PC-3 (cell line): Measurements from ENCODE around the gene PON1.

Experiments used
- CTCF ChIP-seq: fragments of 300-600 bp; sonication (generic); conservative IDR thresholded peaks from 2 replicates; pipeline ENCODE4 v1.5.1; 2017; ENCODE audit warnings: antibody characterized with exemption, low read depth, mild to moderate bottlenecking, low read length
- EZH2 ChIP-seq: fragments of 300-600 bp; sonication (generic); IDR thresholded peaks from one replicate; pipeline ENCODE4 v1.6.1; 2017; ENCODE audit warnings: antibody characterized with exemption, mild to moderate bottlenecking, low read length; ENCODE audit not compliant: unreplicated experiment
- EZH2phosphoT487 ChIP-seq: fragments of 300-600 bp; sonication (generic); IDR thresholded peaks from 2 replicates; pipeline ENCODE4 v1.6.1; 2018; ENCODE audit warnings: mild to moderate bottlenecking, antibody characterized with exemption, low read length, borderline replicate concordance

GRCh38 chr7:95324431-95324830, at the start of gene PON1:
- TF ChIP-seq CTCF, result no peak
- no peak for TF ChIP-seq EZH2
- no peak for TF ChIP-seq EZH2phosphoT487
